Right lobe of liver (tissue), 6 donors: ENCODE measurements around the gene KLHL1. TPM values are rescaled to one million over a fixed set of nuclear protein-coding genes. Genes with fewer than 3 reads are reported as not detected.

Experiments
- ATAC-seq, 4 donors: fragments of 200-7000 bp; cut with Tn5 transposase; one replicate each; pipeline ENCODE4 v1.9.1; 2020; ENCODE audit warnings: mild to moderate bottlenecking in 4 of 4, moderate library complexity in 4 of 4
- DNase-seq, 3 donors: peaks; one replicate each; pipeline ENCODE4 v3.0.0-alpha.2; 2020
- H3K27ac ChIP-seq, 3 donors: fragments of 200-600 bp; one replicate each; pipeline ENCODE4 v1.8.0; 2022
- H3K27me3 ChIP-seq, 2 donors: fragments of 200-600 bp; one replicate each; pipeline ENCODE4 v1.8.0; 2022
- H3K36me3 ChIP-seq, 4 donors: fragments of 200-600 bp; sonication (generic) in 1 of 4; one replicate each; pipeline versions ENCODE4 v1.5.1 to v1.8.0; 2017 to 2022; ENCODE audit warnings: control low read depth in 1 of 4
- H3K4me1 ChIP-seq, 4 donors: fragments of 200-600 bp; sonication (generic) in 1 of 4; one replicate each; pipeline versions ENCODE4 v1.5.1 to v1.8.0; 2017 to 2022; ENCODE audit warnings: control low read depth in 1 of 4
- H3K4me3 ChIP-seq, 3 donors: fragments of 200-600 bp; one replicate each; pipeline ENCODE4 v1.8.0; 2022
- H3K9me3 ChIP-seq, 4 donors: fragments of 200-600 bp; sonication (generic) in 1 of 4; one replicate each; pipeline versions ENCODE4 v1.5.1 to v1.8.0; 2017 to 2022; ENCODE audit warnings: control low read depth in 1 of 4
- POLR2A ChIP-seq: fragments of 450-650 bp; IDR thresholded peaks from one replicate; pipeline ENCODE4 v1.6.1; 2017; ENCODE audit warnings: antibody characterized with exemption, mild to moderate bottlenecking
- WGBS: methylation state at CpG from one replicate; pipeline ENCODE4 v1.1.6; 2018; ENCODE audit warnings: low coverage, low lambda C conversion rate; ENCODE audit not compliant: insufficient coverage; ENCODE audit errors: missing lambda C conversion rate; 5-methylcytosine and 5-hydroxymethylcytosine counted together
- intact Hi-C, 2 donors: fragments of 100-400 bp; cut with DNase I; formaldehyde crosslinking; loops; one replicate each; pipeline versions ENCODE4 v1.11.2 to v1.14.1; 2022
- total RNA-seq, 6 experiments: library from RNA; depleted of rRNA in 2 of 6; stranded (reverse); fragments of >200 nt in 2 of 6; fragmentation: NEBNext Ultra II Directional in 3 of 6; extraction: Animal tissue kit (Norgen Biotek cat#: 25700) in 3 of 6; gene quantifications; one replicate each; pipeline versions ENCODE4 v1.1.0 to v1.2.4, GENCODE V29; 2016 to 2023
- TF ChIP-seq, protein P1 (sequence below), 4 donors: fragments of 200-600 bp in 3 of 4; fragments of 450-650 bp in 1 of 4; IDR thresholded peaks; one replicate each; pipeline versions ENCODE4 v1.5.1 to v1.8.0; 2016 to 2022; ENCODE audit warnings: antibody characterized with exemption in 4 of 4, mild to moderate bottlenecking in 2 of 4
- donor health status: DM: no; HTN: yes; CAD: no.
- donor health status: DM: no; HTN: no; CAD: no.
- donor health status: DM: no; HTN: no; CAD: no.
- donor health status: DM: no; HTN: yes; CAD: no.
- donor health status: DM: no; HTN: yes; CAD: no.

KLHL1 gene
- total RNA-seq, 6 experiments from 2014 or later = not detected

GRCh38 chr13:69755101-69755500 is 353.2 kb downstream of the KLHL1 start:
- ATAC-seq = no peak
- no peak for DNase-seq
- no peaks in the 10 kb centered on the region for H3K4me1 ChIP-seq
- H3K27me3 ChIP-seq = no peaks in the 10 kb centered on the region
- no peak overlapping the region for H3K4me3 ChIP-seq
- WGBS = 30% methylated on average over 2 of the region's 2 CpGs
- TF ChIP-seq, protein P1, sequence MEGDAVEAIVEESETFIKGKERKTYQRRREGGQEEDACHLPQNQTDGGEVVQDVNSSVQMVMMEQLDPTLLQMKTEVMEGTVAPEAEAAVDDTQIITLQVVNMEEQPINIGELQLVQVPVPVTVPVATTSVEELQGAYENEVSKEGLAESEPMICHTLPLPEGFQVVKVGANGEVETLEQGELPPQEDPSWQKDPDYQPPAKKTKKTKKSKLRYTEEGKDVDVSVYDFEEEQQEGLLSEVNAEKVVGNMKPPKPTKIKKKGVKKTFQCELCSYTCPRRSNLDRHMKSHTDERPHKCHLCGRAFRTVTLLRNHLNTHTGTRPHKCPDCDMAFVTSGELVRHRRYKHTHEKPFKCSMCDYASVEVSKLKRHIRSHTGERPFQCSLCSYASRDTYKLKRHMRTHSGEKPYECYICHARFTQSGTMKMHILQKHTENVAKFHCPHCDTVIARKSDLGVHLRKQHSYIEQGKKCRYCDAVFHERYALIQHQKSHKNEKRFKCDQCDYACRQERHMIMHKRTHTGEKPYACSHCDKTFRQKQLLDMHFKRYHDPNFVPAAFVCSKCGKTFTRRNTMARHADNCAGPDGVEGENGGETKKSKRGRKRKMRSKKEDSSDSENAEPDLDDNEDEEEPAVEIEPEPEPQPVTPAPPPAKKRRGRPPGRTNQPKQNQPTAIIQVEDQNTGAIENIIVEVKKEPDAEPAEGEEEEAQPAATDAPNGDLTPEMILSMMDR (IDR thresholded peaks at IDR 0.05) = no peak
- no peak for TF ChIP-seq POLR2A
- intact Hi-C loops = no loop called here
- H3K9me3 ChIP-seq = no peaks in the 10 kb centered on the region
- no peak overlapping the region for H3K27ac ChIP-seq
- no peaks in the 10 kb centered on the region for H3K36me3 ChIP-seq

GRCh38 chr13:69751259-69751658 is 357.0 kb downstream of the KLHL1 start:
- Histone ChIP-seq H3K9me3 (no peaks in the 10 kb centered on the region), H3K4me1 (no peaks in the 10 kb centered on the region), H3K27me3 (no peaks in the 10 kb centered on the region), H3K4me3 (no peak overlapping the region), H3K36me3 (no peaks in the 10 kb centered on the region), H3K27ac (no peak overlapping the region)
- ATAC-seq (no peak), DNase-seq (no peak)
- WGBS = 85% methylated on average over 4 of the region's 4 CpGs
- intact Hi-C loops = no loop called here
- TF ChIP-seq, protein P1 (IDR thresholded peaks at IDR 0.05) = no peak
- no peak for TF ChIP-seq POLR2A

DNA sequence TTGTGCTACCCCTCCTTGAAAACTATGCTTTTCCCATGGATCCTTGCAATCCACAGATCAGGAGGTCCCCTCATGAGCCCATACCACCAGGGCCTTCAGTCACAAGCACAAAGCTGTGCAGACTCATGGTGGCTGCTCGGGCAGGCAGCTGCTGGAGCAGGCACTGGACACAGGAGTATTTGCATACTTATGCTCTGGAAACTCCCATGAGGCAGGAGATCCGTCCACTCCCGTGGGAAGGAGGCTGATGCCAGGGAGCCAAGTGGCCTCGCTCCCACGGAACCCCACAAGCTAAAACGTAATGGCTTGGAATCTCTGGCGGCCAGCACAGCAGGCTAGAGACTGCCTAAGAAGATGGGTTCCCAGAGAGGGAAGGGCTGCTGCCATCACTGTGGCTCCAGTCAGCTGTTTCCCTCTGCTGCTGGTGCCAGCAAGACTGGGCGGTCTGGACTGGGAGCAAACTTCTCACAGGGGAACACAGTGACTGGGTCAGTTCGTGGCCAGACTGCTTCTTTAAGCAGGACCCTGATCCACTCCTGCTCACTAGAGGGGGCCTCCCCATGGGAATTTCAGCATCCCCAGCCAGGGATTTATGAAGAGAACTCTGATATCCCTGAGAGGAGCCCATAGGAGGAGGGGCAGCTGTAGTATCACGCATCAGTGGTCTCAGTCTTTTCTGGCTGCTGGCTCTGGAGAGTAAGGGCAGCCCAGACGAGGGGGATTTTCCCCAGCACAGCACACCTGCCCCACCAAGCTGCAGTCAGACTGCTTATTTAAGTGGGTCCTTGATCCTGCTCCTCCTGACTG is 370.9 kb downstream of the KLHL1 start:
- no peak for DNase-seq
- H3K4me1 ChIP-seq = no peaks in the 10 kb centered on the region

DNA sequence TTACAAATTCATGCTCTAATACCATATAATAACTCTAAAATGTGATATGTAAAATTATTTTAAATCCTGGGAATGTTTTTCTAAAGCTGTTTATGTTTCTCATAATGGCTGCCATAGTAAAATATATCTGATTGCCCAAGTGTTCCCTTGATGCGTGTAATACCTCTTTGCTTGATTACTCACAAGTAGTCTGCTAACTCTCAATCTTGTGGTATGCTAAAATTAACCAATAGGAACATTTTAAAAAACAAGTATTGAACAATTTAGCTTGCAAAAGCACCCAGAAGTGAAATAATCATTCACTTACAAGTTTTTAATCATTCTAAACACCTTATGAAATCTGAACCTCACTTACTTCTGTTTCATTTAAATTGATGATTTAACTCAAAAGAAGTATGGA is 386.6 kb downstream of the KLHL1 start:
- ATAC-seq = no peak
- TF ChIP-seq, protein P1 (IDR thresholded peaks at IDR 0.05) = no peak
- TF ChIP-seq POLR2A = no peak
- no peaks in the 10 kb centered on the region for H3K27me3 ChIP-seq
- no peaks in the 10 kb centered on the region for H3K36me3 ChIP-seq
- WGBS = 100% methylated on average over 1 of the region's 1 CpG
- intact Hi-C loops = no loop called here
- H3K4me1 ChIP-seq = peaks cover 0 to 7% (median 3%) of the 10 kb centered on the region in 4 donors
- no peak overlapping the region for H3K4me3 ChIP-seq
- H3K27ac ChIP-seq = no peak overlapping the region
- no peaks in the 10 kb centered on the region for H3K9me3 ChIP-seq
- DNase-seq = no peak

More for the DNA sequence above, 370.9 kb downstream of the KLHL1 start:
- Histone ChIP-seq H3K36me3 (no peaks in the 10 kb centered on the region), H3K27ac (no peak overlapping the region), H3K27me3 (no peaks in the 10 kb centered on the region), H3K4me3 (no peak overlapping the region), H3K9me3 (no peaks in the 10 kb centered on the region)
- 80% methylated on average over 1 of the region's 11 CpGs for WGBS
- TF ChIP-seq POLR2A = no peak
- TF ChIP-seq, protein P1 (IDR thresholded peaks at IDR 0.05) = no peak
- intact Hi-C loops = no loop called here
- no peak for ATAC-seq
